PC-9 (cell line): ENCODE data around the gene HSPA9. TPM values are rescaled to one million over a fixed set of nuclear protein-coding genes. Genes with fewer than 3 reads are reported as not detected.

Experiments used
- BruUV-seq: library from RNA; stranded (reverse); fragments of 400-500 nt; replicated peaks from 2 replicates; lab custom pipeline; 2021; lab: Mats Ljungman, UMichigan
- CTCF ChIA-PET: fragments of 300-600 bp; sonication (Branson Sonifier 250); formaldehyde crosslinking; loops from one replicate; lab custom pipeline; 2022; ENCODE audit warnings: antibody characterized with exemption; lab: Charles Lee
- POLR2A ChIA-PET: fragments of 300-600 bp; sonication (Branson Sonifier 250); formaldehyde crosslinking; loops from one replicate; lab custom pipeline; 2022; ENCODE audit warnings: antibody characterized with exemption; ENCODE audit not compliant: unreplicated experiment; lab: Charles Lee
- DNase-seq, 2 experiments: peaks; one replicate each; pipeline versions ENCODE4 v3.0.0 to v3.0.0-alpha.2; 2015 to 2022; ENCODE audit warnings: mixed read lengths in 1 of 2
- H2AFZ ChIP-seq: fragments of 200-600 bp; sonication (generic); 2 replicates; pipeline ENCODE4 v1.8.1; 2017; ENCODE audit warnings: antibody characterized with exemption
- H3F3A ChIP-seq: fragments of 200-600 bp; sonication (generic); 2 replicates; pipeline ENCODE4 v1.8.1; 2017; ENCODE audit warnings: antibody characterized with exemption, mild to moderate bottlenecking, low read depth; ENCODE audit not compliant: insufficient read depth
- H3K27ac ChIP-seq: fragments of 200-600 bp; sonication (generic); 2 replicates; pipeline ENCODE4 v1.6.1; 2016; ENCODE audit warnings: mixed run types
- H3K27me3 ChIP-seq: fragments of 200-600 bp; sonication (generic); 2 replicates; pipeline ENCODE4 v1.6.1; 2016; ENCODE audit warnings: low read depth, mixed run types; ENCODE audit not compliant: insufficient read depth
- H3K36me3 ChIP-seq: fragments of 200-600 bp; sonication (generic); 2 replicates; pipeline ENCODE4 v1.6.1; 2016; ENCODE audit warnings: low read depth, mixed run types
- H3K4me1 ChIP-seq: fragments of 200-600 bp; sonication (generic); replicated peaks from 2 replicates; pipeline ENCODE4 v1.6.1; 2016; ENCODE audit warnings: mixed run types; ENCODE audit not compliant: insufficient read depth
- H3K4me2 ChIP-seq: fragments of 200-600 bp; sonication (generic); 2 replicates; pipeline ENCODE4 v1.6.1; 2017; ENCODE audit warnings: mixed run types
- H3K4me3 ChIP-seq: fragments of 200-600 bp; sonication (generic); 2 replicates; pipeline ENCODE4 v1.6.1; 2016; ENCODE audit warnings: mixed run types
- H3K79me2 ChIP-seq: fragments of 200-600 bp; sonication (generic); 2 replicates; pipeline ENCODE4 v1.6.1; 2017; ENCODE audit warnings: low read depth, mixed run types
- H3K9me2 ChIP-seq: fragments of 200-600 bp; sonication (generic); 2 replicates; pipeline ENCODE4 v1.8.1; 2017; ENCODE audit warnings: mild to moderate bottlenecking; ENCODE audit not compliant: insufficient read depth
- H3K9me3 ChIP-seq: fragments of 200-600 bp; sonication (generic); 2 replicates; pipeline ENCODE4 v1.8.1; 2016; ENCODE audit warnings: low read depth; ENCODE audit not compliant: insufficient read depth
- H4K20me1 ChIP-seq: fragments of 200-600 bp; sonication (generic); 2 replicates; pipeline ENCODE4 v1.8.1; 2017; ENCODE audit not compliant: insufficient read depth
- CTCF ChIP-seq: fragments of 200-600 bp; sonication (generic); conservative IDR thresholded peaks from 2 replicates; pipeline ENCODE4 v1.6.1; 2017; ENCODE audit warnings: mixed run types, antibody characterized with exemption, mild to moderate bottlenecking, moderate library complexity
- EZH2 ChIP-seq: fragments of 200-600 bp; sonication (generic); IDR thresholded peaks from 2 replicates; pipeline ENCODE4 v1.8.0; 2017; ENCODE audit warnings: antibody characterized with exemption, low read depth
- intact Hi-C: fragments of 100-400 bp; cut with micrococcal nuclease; formaldehyde crosslinking; loops from one replicate; pipeline ENCODE4 v1.10.0; 2022; ENCODE audit not compliant: unreplicated experiment
- total RNA-seq: library from RNA; stranded (reverse); gene quantifications from 2 replicates; pipeline ENCODE4 v1.2.3, GENCODE V29; 2021

The HSPA9 gene
- total RNA-seq, 1 experiment from 2014 or later: 256 TPM

- CTCF ChIA-PET: no interaction called here
Measured at GRCh38 chr5:138606378-138607064, 31.3 kb upstream of the HSPA9 start.

GRCh38 chr5:138605254-138605972 is 30.2 kb upstream of the HSPA9 start:
- H3K9me2 ChIP-seq: no peaks in the 10 kb centered on the region
- H3K9me3 ChIP-seq: no peaks in the 10 kb centered on the region
- no TSS peak for BruUV-seq
- intact Hi-C loops: no loop called here
- no peaks in the 10 kb centered on the region for H4K20me1 ChIP-seq
- H3K4me2 ChIP-seq: no peak overlapping the region
- ChIA-PET POLR2A (interaction anchor here (0.6 kb wide), 2 partner anchors 130 to 266 kb away, joined by 3 to 10 read pairs; no protein-coding TSS in a partner anchor), CTCF (interaction anchor here (0.6 kb wide), 1 partner anchor 103 kb away, joined by 3 read pairs; no protein-coding TSS in a partner anchor)
- H3K4me1 ChIP-seq: peaks cover 29% of the 10 kb centered on the region
- H2AFZ ChIP-seq: no peak overlapping the region
- H3K4me3 ChIP-seq: no peak overlapping the region
- H3K27me3 ChIP-seq: no peaks in the 10 kb centered on the region
- no peak for DNase-seq
- no peaks in the 10 kb centered on the region for H3K36me3 ChIP-seq
- H3K27ac ChIP-seq: no peak overlapping the region
- no peaks in the 10 kb centered on the region for H3K79me2 ChIP-seq
- peaks cover 17% of the 10 kb centered on the region for H3F3A ChIP-seq
- TF ChIP-seq EZH2: no peak
- no peak for TF ChIP-seq CTCF

More at GRCh38 chr5:138606378-138607064, 31.3 kb upstream of the HSPA9 start:
- no peaks in the 10 kb centered on the region for H3K9me2 ChIP-seq
- no peaks in the 10 kb centered on the region for H4K20me1 ChIP-seq
- no TSS peak for BruUV-seq
- no peak overlapping the region for H2AFZ ChIP-seq
- H3K27me3 ChIP-seq: no peaks in the 10 kb centered on the region
- H3K4me3 ChIP-seq: no peak overlapping the region
- intact Hi-C loops: no loop called here
- H3K36me3 ChIP-seq: no peaks in the 10 kb centered on the region
- no peaks in the 10 kb centered on the region for H3K79me2 ChIP-seq
- no peaks in the 10 kb centered on the region for H3K9me3 ChIP-seq
- H3K4me2 ChIP-seq: no peak overlapping the region
- H3K27ac ChIP-seq: no peak overlapping the region
- POLR2A ChIA-PET: no interaction called here
- H3F3A ChIP-seq: peaks cover 17% of the 10 kb centered on the region
- H3K4me1 ChIP-seq: peaks cover 31% of the 10 kb centered on the region
- TF ChIP-seq CTCF (no peak), EZH2 (no peak)
- DNase-seq: no peak

DNA sequence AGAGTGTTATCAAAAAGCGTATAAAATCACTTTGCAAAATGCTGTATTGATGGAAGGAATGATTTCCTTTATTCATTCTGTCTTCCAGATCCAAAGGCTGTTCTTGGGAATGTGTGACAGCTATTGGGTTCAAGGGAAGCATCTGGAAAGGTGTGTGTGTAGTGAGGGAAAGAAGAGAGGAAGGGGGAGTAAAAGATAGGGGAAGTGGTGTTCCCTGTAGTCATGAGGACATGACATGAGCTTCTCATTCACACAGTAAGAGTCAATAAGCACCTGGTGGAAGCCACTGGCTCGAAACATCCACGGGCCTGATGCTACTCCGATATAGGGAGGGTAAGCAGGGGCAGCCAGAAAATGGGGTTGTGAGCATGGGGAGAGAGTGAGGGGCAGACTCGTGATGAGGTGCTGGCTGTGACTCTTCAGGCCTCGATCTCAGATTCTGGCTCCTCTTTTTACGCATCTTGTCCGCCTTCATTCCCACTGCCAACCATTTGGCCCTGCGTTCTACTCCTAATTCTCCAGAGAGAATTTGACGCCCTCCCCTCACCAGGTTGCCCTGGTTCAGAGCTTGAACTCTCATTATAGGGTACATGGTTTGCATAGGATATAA is 29.1 kb upstream of the HSPA9 start:
- Histone ChIP-seq H3K4me2 (no peak overlapping the region), H3K27ac (no peak overlapping the region), H3F3A (peaks cover 9% of the 10 kb centered on the region), H3K36me3 (no peaks in the 10 kb centered on the region), H3K4me3 (no peak overlapping the region), H3K9me2 (no peaks in the 10 kb centered on the region), H2AFZ (no peak overlapping the region), H4K20me1 (no peaks in the 10 kb centered on the region), H3K27me3 (no peaks in the 10 kb centered on the region), H3K9me3 (no peaks in the 10 kb centered on the region), H3K4me1 (peaks cover 20% of the 10 kb centered on the region), H3K79me2 (no peaks in the 10 kb centered on the region)
- POLR2A ChIA-PET: no interaction called here
- BruUV-seq: no TSS peak
- CTCF ChIA-PET: no interaction called here
- no peak for DNase-seq
- TF ChIP-seq EZH2: no peak
- no peak for TF ChIP-seq CTCF
- intact Hi-C loops: no loop called here
